Nephron progenitor cell (in vitro differentiated cells): Measurements from ENCODE around the gene ZSCAN10.
"Not testable (repeated sequence)": the region's sequence is repeated elsewhere in the genome, so short reads cannot be mapped to it uniquely, and the experiment has no call there.

Experiments used
- DNase-seq: peaks from one replicate; pipeline ENCODE4 v3.0.0; 2021
- H3K27ac Mint-ChIP-seq: 2 replicates; pipeline ENCODE4 v1.8.0; 2021; ENCODE audit warnings: mild to moderate bottlenecking, moderate library complexity, mixed read lengths
- H3K27me3 Mint-ChIP-seq: 2 replicates; pipeline ENCODE4 v1.8.0; 2021; ENCODE audit warnings: mild to moderate bottlenecking, low read depth, mixed read lengths; ENCODE audit not compliant: poor library complexity
- H3K36me3 Mint-ChIP-seq: 2 replicates; pipeline ENCODE4 v1.8.0; 2021; ENCODE audit warnings: low read depth, mixed read lengths
- H3K4me1 Mint-ChIP-seq: 2 replicates; pipeline ENCODE4 v1.8.0; 2021; ENCODE audit warnings: mixed read lengths
- H3K4me3 Mint-ChIP-seq: 2 replicates; pipeline ENCODE4 v1.8.0; 2021; ENCODE audit warnings: mild to moderate bottlenecking, moderate library complexity, mixed read lengths
- H3K9me3 Mint-ChIP-seq: 2 replicates; pipeline ENCODE4 v1.8.0; 2021; ENCODE audit warnings: mild to moderate bottlenecking, moderate library complexity, mixed read lengths
- CTCF ChIP-seq: fragments of 200-600 bp; sonication (generic); IDR thresholded peaks from 2 replicates; pipeline ENCODE4 v1.5.0; 2021; ENCODE audit warnings: antibody characterized with exemption

ZSCAN10 gene

GRCh38 chr16:3141781-3142311 lies 42.8 kb upstream of the ZSCAN10 start:
- DNase-seq = no peak
- Mint-ChIP-seq H3K27ac (no peak overlapping the region), H3K4me3 (no peak overlapping the region), H3K4me1 (peaks cover 12% of the 10 kb centered on the region), H3K36me3 (peaks cover 7% of the 10 kb centered on the region), H3K27me3 (peaks cover 13% of the 10 kb centered on the region), H3K9me3 (no peaks in the 10 kb centered on the region)
- no peak for TF ChIP-seq CTCF

DNA sequence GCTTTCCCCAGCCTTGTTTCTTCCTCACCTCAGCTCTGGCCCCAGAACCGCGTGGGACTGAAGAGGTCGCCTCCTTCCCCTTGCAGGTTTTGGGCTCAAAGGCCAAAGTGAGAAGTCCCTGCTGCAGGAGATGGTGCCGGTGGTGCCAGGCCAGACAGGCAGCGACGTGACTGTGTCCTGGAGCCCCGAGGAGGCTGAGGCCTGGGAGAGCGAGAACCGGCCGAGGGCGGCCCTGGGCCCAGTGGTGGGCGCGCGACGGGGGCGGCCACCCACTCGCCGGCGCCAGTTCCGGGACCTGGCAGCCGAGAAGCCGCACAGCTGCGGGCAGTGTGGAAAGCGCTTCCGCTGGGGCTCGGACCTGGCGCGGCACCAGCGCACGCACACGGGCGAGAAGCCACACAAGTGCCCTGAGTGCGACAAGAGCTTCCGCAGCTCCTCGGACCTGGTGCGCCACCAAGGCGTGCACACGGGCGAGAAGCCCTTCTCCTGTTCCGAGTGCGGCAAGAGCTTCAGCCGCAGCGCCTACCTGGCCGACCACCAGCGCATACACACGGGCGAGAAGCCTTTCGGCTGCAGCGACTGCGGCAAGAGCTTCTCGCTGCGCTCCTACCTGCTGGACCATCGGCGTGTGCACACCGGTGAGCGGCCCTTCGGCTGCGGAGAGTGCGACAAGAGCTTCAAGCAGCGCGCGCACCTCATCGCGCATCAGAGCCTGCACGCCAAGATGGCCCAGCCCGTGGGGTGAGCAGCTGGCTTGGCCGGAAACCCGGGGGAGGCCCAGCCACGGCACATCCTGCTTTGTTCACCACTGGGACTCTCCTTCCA lies 41.7 kb upstream of the ZSCAN10 start:
- peaks cover 10% of the 10 kb centered on the region for H3K27me3 Mint-ChIP-seq
- peaks cover 7% of the 10 kb centered on the region for H3K36me3 Mint-ChIP-seq
- no peak for TF ChIP-seq CTCF
- H3K4me3 Mint-ChIP-seq = no peak overlapping the region
- H3K4me1 Mint-ChIP-seq = peaks cover 17% of the 10 kb centered on the region
- DNase-seq = no peak
- no peak overlapping the region for H3K27ac Mint-ChIP-seq
- no peaks in the 10 kb centered on the region for H3K9me3 Mint-ChIP-seq

DNA sequence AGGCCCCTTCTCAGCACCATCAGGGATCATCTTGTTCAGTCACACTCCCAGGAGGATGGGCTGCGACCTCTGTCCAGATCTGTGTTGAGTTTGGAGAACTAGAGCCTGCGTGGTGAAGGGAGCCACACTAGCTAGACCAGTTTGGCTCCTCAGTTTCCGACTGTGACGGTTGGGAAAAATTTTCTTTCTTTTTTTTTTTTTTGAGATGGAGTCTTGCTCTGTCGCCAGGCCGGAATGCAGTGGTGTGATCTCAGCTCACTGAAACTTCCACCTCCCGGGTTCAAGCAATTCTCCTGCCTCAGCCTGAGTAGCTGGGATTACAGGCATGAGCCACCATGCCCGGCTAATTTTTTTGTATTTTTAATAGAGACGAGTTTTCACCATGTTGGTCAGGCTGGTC lies 40.5 kb upstream of the ZSCAN10 start:
- not testable (repeated sequence) for H3K4me3 Mint-ChIP-seq, H3K27ac Mint-ChIP-seq, H3K9me3 Mint-ChIP-seq, H3K27me3 Mint-ChIP-seq, H3K36me3 Mint-ChIP-seq, DNase-seq
- H3K4me1 Mint-ChIP-seq = peaks cover 23% of the 10 kb centered on the region

GRCh38 chr16:3138823-3139426 lies 39.8 kb upstream of the ZSCAN10 start:
- H3K27ac Mint-ChIP-seq = no peak overlapping the region
- H3K27me3 Mint-ChIP-seq = peaks cover 2% of the 10 kb centered on the region
- no peaks in the 10 kb centered on the region for H3K9me3 Mint-ChIP-seq
- peaks cover 7% of the 10 kb centered on the region for H3K36me3 Mint-ChIP-seq
- peaks cover 27% of the 10 kb centered on the region for H3K4me1 Mint-ChIP-seq
- DNase-seq = no peak
- H3K4me3 Mint-ChIP-seq = no peak overlapping the region
- no peak for TF ChIP-seq CTCF

DNA sequence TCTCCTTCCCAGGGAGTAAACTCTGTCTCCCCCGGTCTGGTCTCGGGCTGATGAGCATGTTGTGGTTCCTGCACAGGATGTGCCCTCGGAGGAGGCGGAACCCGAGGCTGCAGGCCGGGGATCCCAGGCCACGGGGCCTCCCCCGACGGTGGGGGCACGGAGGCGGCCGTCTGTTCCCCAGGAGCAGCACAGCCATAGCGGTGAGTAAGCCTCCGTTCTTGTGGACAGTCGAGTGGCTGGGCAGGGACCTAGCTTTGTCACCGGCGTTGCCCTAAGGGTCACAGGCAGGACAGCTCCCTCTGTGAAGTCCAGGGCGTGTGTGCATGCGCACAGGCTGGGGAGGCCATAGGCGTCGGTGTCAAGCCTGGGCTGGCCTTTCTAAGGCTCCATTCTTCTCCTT lies 39.2 kb upstream of the ZSCAN10 start:
- Mint-ChIP-seq H3K27me3 (peaks cover 2% of the 10 kb centered on the region), H3K4me1 (peaks cover 30% of the 10 kb centered on the region), H3K27ac (no peak overlapping the region), H3K36me3 (peaks cover 7% of the 10 kb centered on the region), H3K4me3 (no peak overlapping the region), H3K9me3 (no peaks in the 10 kb centered on the region)
- TF ChIP-seq CTCF = no peak
- DNase-seq = no peak

DNA sequence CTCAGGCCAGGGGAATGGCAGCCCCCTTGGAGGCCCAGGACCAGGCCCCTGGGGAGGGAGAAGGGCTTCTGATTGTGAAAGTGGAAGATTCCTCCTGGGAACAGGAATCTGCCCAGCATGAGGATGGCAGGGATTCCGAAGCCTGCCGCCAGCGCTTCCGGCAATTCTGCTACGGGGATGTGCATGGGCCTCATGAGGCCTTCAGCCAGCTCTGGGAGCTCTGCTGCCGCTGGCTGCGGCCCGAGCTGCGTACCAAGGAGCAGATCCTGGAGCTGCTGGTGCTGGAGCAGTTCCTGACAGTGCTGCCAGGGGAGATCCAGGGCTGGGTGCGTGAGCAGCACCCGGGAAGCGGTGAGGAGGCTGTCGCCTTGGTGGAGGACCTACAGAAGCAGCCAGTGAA lies 38.2 kb upstream of the ZSCAN10 start:
- DNase-seq = no peak
- no peak overlapping the region for H3K27ac Mint-ChIP-seq
- H3K4me1 Mint-ChIP-seq = peaks cover 36% of the 10 kb centered on the region
- no peak for TF ChIP-seq CTCF
- no peak overlapping the region for H3K4me3 Mint-ChIP-seq
- peaks cover 2% of the 10 kb centered on the region for H3K27me3 Mint-ChIP-seq
- peaks cover 4% of the 10 kb centered on the region for H3K36me3 Mint-ChIP-seq
- no peaks in the 10 kb centered on the region for H3K9me3 Mint-ChIP-seq
